ENCODE measurements around the gene MMD2.

The MMD2 gene

DNA sequence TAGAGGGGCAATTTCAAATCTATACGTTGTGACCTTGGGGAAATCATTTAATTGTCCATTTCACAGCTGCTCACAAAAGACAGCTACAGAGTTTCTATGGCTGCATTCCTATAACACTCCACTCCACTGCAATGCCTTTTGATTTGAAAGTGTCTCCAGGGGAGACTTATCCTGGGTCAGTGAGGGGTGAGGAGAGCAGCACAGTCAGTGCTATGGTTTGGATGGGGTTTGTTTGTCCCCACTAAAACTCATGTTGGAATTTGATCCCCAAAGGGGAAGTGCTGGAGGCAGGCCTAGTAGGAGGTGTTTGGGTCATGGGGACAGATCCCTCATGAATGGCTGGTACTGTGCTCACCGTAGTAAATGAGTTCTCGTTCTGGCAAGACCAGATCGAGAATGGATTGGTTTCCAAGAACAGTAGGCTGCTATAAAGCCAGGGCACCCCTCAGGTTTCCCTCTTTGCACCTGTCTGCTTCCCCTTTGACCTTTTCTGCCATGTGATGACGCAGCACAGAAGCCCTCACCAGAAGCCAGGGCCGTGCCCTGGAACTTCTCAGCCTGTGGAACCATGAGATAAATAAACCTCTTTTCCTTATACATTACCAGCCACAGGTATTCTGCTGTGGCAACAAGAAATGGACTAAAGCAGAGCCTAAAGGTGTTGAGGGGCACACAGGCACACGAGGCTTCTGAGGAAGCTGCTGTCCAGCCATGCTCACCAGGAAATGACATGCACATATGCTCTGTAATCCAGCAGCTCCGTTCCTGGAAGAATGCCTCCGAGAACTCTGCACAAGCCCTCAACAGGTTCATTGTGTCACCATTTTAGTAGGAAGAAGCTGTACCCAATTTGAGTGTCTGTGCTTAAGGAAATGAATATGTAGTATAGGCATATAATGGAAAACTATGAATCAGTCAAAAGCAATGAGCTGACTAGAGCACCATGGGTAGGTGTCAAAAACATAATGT, 92.2 kb downstream of the MMD2 start:
- no peak for DNase-seq

DNA sequence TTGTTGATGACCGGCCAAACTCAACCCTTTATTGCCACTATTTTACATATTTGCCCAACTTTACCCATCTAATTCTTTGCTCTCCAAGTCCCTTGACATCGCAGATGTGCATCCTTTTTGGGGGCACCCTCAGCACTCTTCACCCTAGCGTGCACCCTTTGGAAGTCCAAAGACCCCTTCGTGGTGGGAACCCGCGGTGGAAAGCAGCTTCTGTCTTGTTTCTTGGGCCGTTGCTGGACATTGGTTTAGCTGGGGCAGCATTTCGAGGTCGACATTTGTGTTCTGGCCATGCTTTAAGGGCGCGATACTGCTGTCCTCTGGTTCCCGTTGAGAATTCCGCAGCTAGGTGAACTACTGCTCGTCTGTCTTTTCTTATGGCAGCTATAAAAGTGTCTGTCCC, 96.8 kb downstream of the MMD2 start:
- DNase-seq = no peak

- DNase-seq = peak; percentile 29
These were observed 97.3 kb downstream of the MMD2 start, which contains the start of gene PAPOLB for GRCh38 chr7:4861673-4862072. TSS of gene PAPOLB (minus strand) at chr7:4862030. CDS start at chr7:4861810, 220 bp downstream.

DNA sequence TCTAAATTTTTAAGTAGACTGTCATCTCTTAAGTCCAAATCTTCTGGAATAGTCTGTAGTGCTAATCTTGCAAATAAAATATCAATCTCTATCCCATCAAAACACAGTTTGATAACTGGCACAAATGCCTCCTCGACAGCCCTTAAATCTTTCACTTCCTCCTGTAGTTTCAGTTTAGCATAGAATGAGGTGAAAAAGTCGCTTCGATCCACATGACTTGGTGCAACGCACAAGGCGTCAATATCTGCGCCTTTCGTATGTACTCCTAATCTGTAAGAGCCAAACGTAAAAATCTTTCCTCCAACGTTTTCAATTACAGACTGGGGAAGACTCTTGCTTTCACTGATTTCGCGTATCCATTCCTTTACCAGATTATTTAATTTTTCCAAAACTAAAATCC, 97.8 kb downstream of the MMD2 start:
- no peak for DNase-seq

- DNase-seq = no peak
These were observed 101.8 kb downstream of the MMD2 start for GRCh38 chr7:4857189-4857588.

GRCh38 chr7:4856336-4857057, 102.5 kb downstream of the MMD2 start:
- DNase-seq = no peak
